GM19463 (cell line): ENCODE measurements around the gene TAS2R41.
"Not testable (repeated sequence)": the region's sequence is repeated elsewhere in the genome, so short reads cannot be mapped to it uniquely, and the experiment has no call there.

Experiments used
- ATAC-seq: cut with Tn5 transposase; IDR thresholded peaks from one replicate; pipeline ENCODE4 v1.9.1; 2021; ENCODE audit warnings: mild to moderate bottlenecking, moderate library complexity; ENCODE audit not compliant: unreplicated experiment

TAS2R41 gene

GRCh38 chr7:143455942-143456341, 21.7 kb upstream of the TAS2R41 start:
- ATAC-seq = no peak

- no peak for ATAC-seq
These were observed 20.5 kb upstream of the TAS2R41 start for GRCh38 chr7:143456992-143457793.

GRCh38 chr7:143458263-143458662, 19.4 kb upstream of the TAS2R41 start:
- ATAC-seq = peak; percentile 58

- ATAC-seq = no peak
These were observed 19.0 kb upstream of the TAS2R41 start for GRCh38 chr7:143458681-143459080.

- no peak for ATAC-seq
These were observed 18.3 kb upstream of the TAS2R41 start for GRCh38 chr7:143459359-143459758.

GRCh38 chr7:143460271-143460979, 17.2 kb upstream of the TAS2R41 start:
- ATAC-seq = no peak

- no peak for ATAC-seq
These were observed 15.6 kb upstream of the TAS2R41 start for GRCh38 chr7:143462045-143462444.

GRCh38 chr7:143463556-143463955, 14.1 kb upstream of the TAS2R41 start:
- ATAC-seq = no peak

- no peak for ATAC-seq
These were observed 13.7 kb upstream of the TAS2R41 start for GRCh38 chr7:143463957-143464356.

GRCh38 chr7:143467724-143468123, 9.9 kb upstream of the TAS2R41 start:
- no peak for ATAC-seq

- not testable (repeated sequence) for ATAC-seq
These were observed 5.5 kb upstream of the TAS2R41 start for GRCh38 chr7:143472071-143472689.

- ATAC-seq = no peak
These were observed 1.5 kb downstream of the TAS2R41 start for GRCh38 chr7:143479055-143479766.

- no peak for ATAC-seq
These were observed 2.8 kb downstream of the TAS2R41 start for GRCh38 chr7:143480501-143480900.

GRCh38 chr7:143484119-143484518, 6.4 kb downstream of the TAS2R41 start:
- no peak for ATAC-seq

GRCh38 chr7:143485094-143485493, 7.4 kb downstream of the TAS2R41 start:
- ATAC-seq = no peak

GRCh38 chr7:143485500-143485899, 7.8 kb downstream of the TAS2R41 start:
- no peak for ATAC-seq

GRCh38 chr7:143486266-143486665, 8.6 kb downstream of the TAS2R41 start:
- ATAC-seq = not testable (repeated sequence)

GRCh38 chr7:143487061-143487460, 9.4 kb downstream of the TAS2R41 start:
- ATAC-seq = no peak

GRCh38 chr7:143487566-143487965, 9.9 kb downstream of the TAS2R41 start:
- ATAC-seq = peak; percentile 66

- peak; percentile 42 for ATAC-seq
These were observed 13.1 kb downstream of the TAS2R41 start for GRCh38 chr7:143490717-143491306.

- ATAC-seq = no peak
These were observed 14.4 kb downstream of the TAS2R41 start for GRCh38 chr7:143492043-143492471.
